ENCODE results near the gene DCTD. TPM values are rescaled to one million over a fixed set of nuclear protein-coding genes. Genes with fewer than 3 reads are reported as not detected.

The DCTD gene
- total RNA-seq, 1 donor from 2014 or later, result 17.2 TPM

- H3K27me3 ChIP-seq, result no peaks in the 10 kb centered on the region
- H3K27ac ChIP-seq, result no peak overlapping the region
- DNase-seq (ENCODE audit: low spot score in 2 of 2), result no peak
- intact Hi-C loops (cut with DNase I), result no loop called here
- peaks cover 0 to 2% of the 10 kb centered on the region in 2 donors for H3K9me3 ChIP-seq
- H3K4me3 ChIP-seq, result no peak overlapping the region
- no peak for TF ChIP-seq CTCF (IDR thresholded peaks at IDR 0.05)
- H3K4me1 ChIP-seq, result no peaks in the 10 kb centered on the region
- H3K36me3 ChIP-seq, result peaks cover 41 to 98% of the 10 kb centered on the region in 2 donors
These were observed 27.0 kb downstream of the DCTD start for GRCh38 chr4:182890202-182890601.

GRCh38 chr4:182888891-182889290, 28.3 kb downstream of the DCTD start:
- peaks cover 42 to 94% of the 10 kb centered on the region in 2 donors for H3K36me3 ChIP-seq
- intact Hi-C loops (cut with DNase I), result no loop called here

DNA sequence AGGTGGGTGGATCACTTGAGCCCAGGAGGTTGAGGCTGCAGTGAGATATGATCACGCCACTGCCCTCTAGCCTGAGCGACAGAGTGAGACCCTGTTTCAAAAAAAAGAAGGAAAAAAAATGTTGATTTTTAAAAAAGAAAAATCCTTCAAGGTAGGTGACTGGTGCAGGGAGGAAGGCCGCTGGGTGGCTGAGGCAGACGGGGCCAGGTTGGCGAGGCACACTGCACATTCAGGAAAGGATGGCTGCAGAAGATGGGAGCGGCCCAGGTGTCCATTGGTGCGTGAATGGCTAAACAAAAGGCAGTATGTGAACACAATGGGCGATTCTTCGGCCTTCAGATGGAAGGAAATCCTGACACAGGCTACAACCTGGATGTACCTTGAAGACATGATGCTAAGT, 30.4 kb downstream of the DCTD start:
- no peak overlapping the region for H3K27ac ChIP-seq
- H3K36me3 ChIP-seq, result peaks cover 24 to 85% of the 10 kb centered on the region in 2 donors

More at GRCh38 chr4:182888891-182889290, 28.3 kb downstream of the DCTD start:
- Histone ChIP-seq H3K27me3 (no peaks in the 10 kb centered on the region), H3K4me3 (no peak overlapping the region), H3K9me3 (peaks cover 0 to 6% of the 10 kb centered on the region in 2 donors), H3K4me1 (no peaks in the 10 kb centered on the region), H3K27ac (no peak overlapping the region)
- no peak for DNase-seq (ENCODE audit: low spot score in 2 of 2)
- TF ChIP-seq CTCF (IDR thresholded peaks at IDR 0.05), result no peak

DNA sequence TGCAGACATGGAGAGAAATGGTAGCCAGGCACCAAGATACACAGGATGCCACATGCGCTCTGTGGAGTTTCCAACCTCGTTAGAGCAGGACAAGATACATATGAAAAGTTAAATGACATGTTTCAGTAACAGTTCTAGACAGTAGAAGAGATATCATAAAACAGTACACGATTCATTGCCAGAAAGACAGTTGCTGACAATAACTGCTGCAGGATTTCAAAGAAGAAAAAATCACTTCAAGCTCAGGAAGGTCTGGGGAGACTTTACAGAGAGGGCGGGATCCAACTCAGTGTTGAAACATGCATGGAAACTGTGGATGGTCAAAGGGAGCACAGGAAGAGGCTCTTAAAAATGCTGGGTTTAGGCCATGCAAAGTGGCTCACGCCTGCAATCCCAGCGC, 31.0 kb downstream of the DCTD start:
- no peak for TF ChIP-seq CTCF (IDR thresholded peaks at IDR 0.05)
- H3K27ac ChIP-seq, result no peak overlapping the region
- peaks cover 0 to 10% of the 10 kb centered on the region in 2 donors for H3K9me3 ChIP-seq
- no peak for DNase-seq (ENCODE audit: low spot score in 2 of 2)
- no peaks in the 10 kb centered on the region for H3K4me1 ChIP-seq
- no peak overlapping the region for H3K4me3 ChIP-seq
- intact Hi-C loops (cut with DNase I), result no loop called here
- H3K36me3 ChIP-seq, result peaks cover 21 to 81% of the 10 kb centered on the region in 2 donors
- H3K27me3 ChIP-seq, result no peaks in the 10 kb centered on the region

More for the DNA sequence above, 30.4 kb downstream of the DCTD start:
- Histone ChIP-seq H3K9me3 (peaks cover 0 to 10% of the 10 kb centered on the region in 2 donors), H3K27me3 (no peaks in the 10 kb centered on the region), H3K4me1 (no peaks in the 10 kb centered on the region), H3K4me3 (no peak overlapping the region)
- no peak for DNase-seq (ENCODE audit: low spot score in 2 of 2)
- intact Hi-C loops (cut with DNase I), result no loop called here
- no peak for TF ChIP-seq CTCF (IDR thresholded peaks at IDR 0.05)

- TF ChIP-seq CTCF (IDR thresholded peaks at IDR 0.05), result no peak
- no peaks in the 10 kb centered on the region for H3K4me1 ChIP-seq
- no peak overlapping the region for H3K4me3 ChIP-seq
- intact Hi-C loops (cut with DNase I), result no loop called here
- H3K27ac ChIP-seq, result no peak overlapping the region
- H3K9me3 ChIP-seq, result peaks cover 0 to 10% of the 10 kb centered on the region in 2 donors
- peaks cover 16 to 79% of the 10 kb centered on the region in 2 donors for H3K36me3 ChIP-seq
- no peak for DNase-seq (ENCODE audit: low spot score in 2 of 2)
- H3K27me3 ChIP-seq, result no peaks in the 10 kb centered on the region
These were observed 31.5 kb downstream of the DCTD start for GRCh38 chr4:182885738-182886077.

Data from ascending aorta (tissue), 2 donors.